Hepatocyte (in vitro differentiated cells): ENCODE measurements around the gene TPRN. TPM values are rescaled to one million over a fixed set of nuclear protein-coding genes. Genes with fewer than 3 reads are reported as not detected.

Experiments
- DNase-seq: peaks from one replicate; pipeline ENCODE4 v3.0.0-alpha.2; 2016; ENCODE audit warnings: low spot score
- H2AFZ ChIP-seq: fragments of 200-600 bp; sonication (generic); 2 replicates; pipeline ENCODE4 v1.6.0; 2016; ENCODE audit warnings: antibody characterized with exemption, mild to moderate bottlenecking
- H3K27ac ChIP-seq: fragments of 200-600 bp; sonication (generic); 2 replicates; pipeline ENCODE4 v1.5.1; 2016; ENCODE audit warnings: mild to moderate bottlenecking
- H3K27me3 ChIP-seq: fragments of 200-600 bp; sonication (generic); 2 replicates; pipeline ENCODE4 v1.6.1; 2016
- H3K36me3 ChIP-seq: fragments of 200-600 bp; sonication (generic); replicated peaks from 2 replicates; pipeline ENCODE4 v1.5.1; 2016; ENCODE audit warnings: low read depth; ENCODE audit not compliant: insufficient read depth
- H3K4me1 ChIP-seq: fragments of 200-600 bp; sonication (generic); 2 replicates; pipeline ENCODE4 v1.5.1; 2016; ENCODE audit warnings: mild to moderate bottlenecking, moderate library complexity; ENCODE audit not compliant: insufficient read depth
- H3K4me2 ChIP-seq: fragments of 200-600 bp; sonication (generic); 2 replicates; pipeline ENCODE4 v1.6.0; 2016
- H3K4me3 ChIP-seq: fragments of 200-600 bp; sonication (generic); 2 replicates; pipeline ENCODE4 v1.5.1; 2016; ENCODE audit warnings: mild to moderate bottlenecking
- H3K79me2 ChIP-seq: fragments of 200-600 bp; sonication (generic); 2 replicates; pipeline ENCODE4 v1.6.0; 2017; ENCODE audit warnings: mild to moderate bottlenecking
- H3K9me2 ChIP-seq: fragments of 200-600 bp; sonication (generic); replicated peaks from 2 replicates; pipeline ENCODE4 v1.6.0; 2017; ENCODE audit warnings: mild to moderate bottlenecking; ENCODE audit not compliant: insufficient read depth
- H3K9me3 ChIP-seq: fragments of 200-600 bp; sonication (generic); 2 replicates; pipeline ENCODE4 v1.5.1; 2016; ENCODE audit warnings: low read depth, mild to moderate bottlenecking
- H4K20me1 ChIP-seq: fragments of 200-600 bp; sonication (generic); 2 replicates; pipeline ENCODE4 v1.6.0; 2016; ENCODE audit warnings: mild to moderate bottlenecking; ENCODE audit not compliant: insufficient read depth, poor library complexity, severe bottlenecking
- EZH2 ChIP-seq: fragments of 200-600 bp; sonication (generic); IDR thresholded peaks from 2 replicates; pipeline ENCODE4 v1.6.1; 2016; ENCODE audit warnings: antibody characterized with exemption, mild to moderate bottlenecking, borderline replicate concordance
- EZH2phosphoT487 ChIP-seq: fragments of 200-600 bp; sonication (generic); IDR thresholded peaks from one replicate; pipeline ENCODE4 v1.6.1; 2018; ENCODE audit warnings: antibody characterized with exemption, mild to moderate bottlenecking, low read depth, moderate library complexity; ENCODE audit not compliant: unreplicated experiment, severe bottlenecking
- WGBS: methylation state at CpG from one replicate; pipeline ENCODE4 v1.1.6; 2016; ENCODE audit warnings: low lambda C conversion rate; ENCODE audit errors: missing lambda C conversion rate; 5-methylcytosine and 5-hydroxymethylcytosine counted together
- polyA plus RNA-seq: library from polyadenylated mRNA; unstranded; fragments of >200 nt; fragmentation: Nextera tagmentation; extraction: Ambion mirVana; gene quantifications from 2 replicates; pipeline ENCODE4 v1.2.1, GENCODE V29; 2016
- total RNA-seq: library from RNA; depleted of rRNA; stranded (reverse); fragments of >200 nt; gene quantifications from 2 replicates; pipeline ENCODE4 v1.2.3, GENCODE V29; 2014
- TF ChIP-seq, protein P1 (sequence below): fragments of 200-600 bp; sonication (generic); IDR thresholded peaks from 2 replicates; pipeline ENCODE4 v1.5.1; 2016; ENCODE audit warnings: antibody characterized with exemption, mild to moderate bottlenecking; ENCODE audit not compliant: poor library complexity

The TPRN gene
- total and polyA plus RNA-seq, 2 experiments from 2014 or later, result 34.4 to 104 TPM

- peak overlapping the region; percentile 92 for H3K4me2 ChIP-seq
- H3K4me3 ChIP-seq, result no peak overlapping the region
- H3K4me1 ChIP-seq, result peaks cover 34% of the 10 kb centered on the region
- H3K79me2 ChIP-seq, result peaks cover 79% of the 10 kb centered on the region
- TF ChIP-seq EZH2 (no peak), EZH2phosphoT487 (no peak)
- TF ChIP-seq, protein P1, sequence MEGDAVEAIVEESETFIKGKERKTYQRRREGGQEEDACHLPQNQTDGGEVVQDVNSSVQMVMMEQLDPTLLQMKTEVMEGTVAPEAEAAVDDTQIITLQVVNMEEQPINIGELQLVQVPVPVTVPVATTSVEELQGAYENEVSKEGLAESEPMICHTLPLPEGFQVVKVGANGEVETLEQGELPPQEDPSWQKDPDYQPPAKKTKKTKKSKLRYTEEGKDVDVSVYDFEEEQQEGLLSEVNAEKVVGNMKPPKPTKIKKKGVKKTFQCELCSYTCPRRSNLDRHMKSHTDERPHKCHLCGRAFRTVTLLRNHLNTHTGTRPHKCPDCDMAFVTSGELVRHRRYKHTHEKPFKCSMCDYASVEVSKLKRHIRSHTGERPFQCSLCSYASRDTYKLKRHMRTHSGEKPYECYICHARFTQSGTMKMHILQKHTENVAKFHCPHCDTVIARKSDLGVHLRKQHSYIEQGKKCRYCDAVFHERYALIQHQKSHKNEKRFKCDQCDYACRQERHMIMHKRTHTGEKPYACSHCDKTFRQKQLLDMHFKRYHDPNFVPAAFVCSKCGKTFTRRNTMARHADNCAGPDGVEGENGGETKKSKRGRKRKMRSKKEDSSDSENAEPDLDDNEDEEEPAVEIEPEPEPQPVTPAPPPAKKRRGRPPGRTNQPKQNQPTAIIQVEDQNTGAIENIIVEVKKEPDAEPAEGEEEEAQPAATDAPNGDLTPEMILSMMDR, result no peak
- H3K9me3 ChIP-seq, result no peaks in the 10 kb centered on the region
- 96% methylated on average over 5 of the region's 9 CpGs for WGBS
- peak; percentile 42 for DNase-seq
- H4K20me1 ChIP-seq, result peaks cover 45% of the 10 kb centered on the region
- H3K36me3 ChIP-seq, result no peaks in the 10 kb centered on the region
- peak overlapping the region; percentile 98 for H3K27ac ChIP-seq
- no peaks in the 10 kb centered on the region for H3K27me3 ChIP-seq
- H3K9me2 ChIP-seq, result no peaks in the 10 kb centered on the region
- no peak overlapping the region for H2AFZ ChIP-seq
Observed at GRCh38 chr9:137190315-137190856, 10.2 kb downstream of the TPRN start.

GRCh38 chr9:137189297-137190295, 10.9 kb downstream of the TPRN start:
- 46% methylated on average over 23 of the region's 23 CpGs for WGBS
- DNase-seq, result no peak
- Histone ChIP-seq H3K9me3 (no peaks in the 10 kb centered on the region), H3K27me3 (no peaks in the 10 kb centered on the region), H4K20me1 (peaks cover 37% of the 10 kb centered on the region), H3K4me1 (peaks cover 26% of the 10 kb centered on the region), H3K4me2 (peak overlapping the region; percentile 92), H3K36me3 (no peaks in the 10 kb centered on the region), H2AFZ (no peak overlapping the region), H3K4me3 (peak overlapping the region; percentile 62), H3K9me2 (no peaks in the 10 kb centered on the region), H3K79me2 (peaks cover 71% of the 10 kb centered on the region), H3K27ac (peak overlapping the region; percentile 98)
- TF ChIP-seq, protein P1, result no peak
- no peak for TF ChIP-seq EZH2phosphoT487
- no peak for TF ChIP-seq EZH2

- Histone ChIP-seq H4K20me1 (peaks cover 30% of the 10 kb centered on the region), H3K79me2 (peaks cover 62% of the 10 kb centered on the region), H3K27ac (peak within 1 kb of the TSS; percentile 98), H3K4me1 (peaks cover 22% of the 10 kb centered on the region), H3K4me2 (peak within 1 kb of the TSS; percentile 95), H3K27me3 (no peaks in the 10 kb centered on the region), H3K9me3 (no peaks in the 10 kb centered on the region), H2AFZ (peak within 1 kb of the TSS; percentile 77), H3K36me3 (no peaks in the 10 kb centered on the region), H3K9me2 (no peaks in the 10 kb centered on the region), H3K4me3 (peak within 1 kb of the TSS; percentile 62)
- peak; percentile 97 for DNase-seq
- TF ChIP-seq EZH2, result no peak
- TF ChIP-seq, protein P1, result peak; percentile 45
- WGBS, result under 1% methylated on average over 70 of the region's 98 CpGs
Observed at GRCh38 chr9:137188490-137189296, 11.8 kb downstream of the TPRN start, which contains the start of the genes ANAPC2 and SSNA1. Gene ANAPC2, minus strand, starts transcription at chr9:137188560. Its CDS starts 28 bp downstream, at chr9:137188532. Gene SSNA1, plus strand, starts transcription at chr9:137188676. Its CDS starts 51 bp downstream, at chr9:137188727.
